ENCODE results near the gene IFI6.

- TF ChIP-seq, protein P1, sequence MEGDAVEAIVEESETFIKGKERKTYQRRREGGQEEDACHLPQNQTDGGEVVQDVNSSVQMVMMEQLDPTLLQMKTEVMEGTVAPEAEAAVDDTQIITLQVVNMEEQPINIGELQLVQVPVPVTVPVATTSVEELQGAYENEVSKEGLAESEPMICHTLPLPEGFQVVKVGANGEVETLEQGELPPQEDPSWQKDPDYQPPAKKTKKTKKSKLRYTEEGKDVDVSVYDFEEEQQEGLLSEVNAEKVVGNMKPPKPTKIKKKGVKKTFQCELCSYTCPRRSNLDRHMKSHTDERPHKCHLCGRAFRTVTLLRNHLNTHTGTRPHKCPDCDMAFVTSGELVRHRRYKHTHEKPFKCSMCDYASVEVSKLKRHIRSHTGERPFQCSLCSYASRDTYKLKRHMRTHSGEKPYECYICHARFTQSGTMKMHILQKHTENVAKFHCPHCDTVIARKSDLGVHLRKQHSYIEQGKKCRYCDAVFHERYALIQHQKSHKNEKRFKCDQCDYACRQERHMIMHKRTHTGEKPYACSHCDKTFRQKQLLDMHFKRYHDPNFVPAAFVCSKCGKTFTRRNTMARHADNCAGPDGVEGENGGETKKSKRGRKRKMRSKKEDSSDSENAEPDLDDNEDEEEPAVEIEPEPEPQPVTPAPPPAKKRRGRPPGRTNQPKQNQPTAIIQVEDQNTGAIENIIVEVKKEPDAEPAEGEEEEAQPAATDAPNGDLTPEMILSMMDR (conservative IDR thresholded peaks at IDR 0.05): no peak
- TF ChIP-seq EZH2 (IDR thresholded peaks at IDR 0.05; ENCODE audit: low read depth): no peak
Measured at GRCh38 chr1:27713869-27714513, 42.0 kb upstream of the IFI6 start.

All from PC-9 (cell line).